OCI-LY1 (cell line): Measurements from ENCODE around the gene ALDH1L1.

Experiments used
- H2AFZ ChIP-seq: fragments of 200-600 bp; sonication (generic), shearing (Covaris generic); 2 replicates; pipeline ENCODE4 v1.6.0; 2014; ENCODE audit warnings: antibody characterized with exemption, mild to moderate bottlenecking, low read length
- H3F3A ChIP-seq: fragments of 200-600 bp; sonication (generic), shearing (Covaris generic); 2 replicates; pipeline ENCODE4 v1.6.0; 2014; ENCODE audit warnings: mild to moderate bottlenecking, antibody characterized with exemption, low read length, moderate library complexity; ENCODE audit not compliant: insufficient read depth
- H3K27ac ChIP-seq: fragments of 200-600 bp; sonication (generic); 2 replicates; pipeline ENCODE4 v1.5.1; 2014; ENCODE audit warnings: low read length, mixed run types, mild to moderate bottlenecking, low read depth; ENCODE audit not compliant: poor library complexity, severe bottlenecking
- H3K27me3 ChIP-seq: fragments of 200-600 bp; sonication (generic); 2 replicates; pipeline ENCODE4 v1.6.0; 2014; ENCODE audit warnings: antibody characterized with exemption, mild to moderate bottlenecking, low read length, moderate library complexity; ENCODE audit not compliant: insufficient read depth
- H3K36me3 ChIP-seq: fragments of 200-600 bp; sonication (generic); 2 replicates; pipeline ENCODE4 v1.6.1; 2014; ENCODE audit warnings: mild to moderate bottlenecking, antibody characterized with exemption, low read length, moderate library complexity, mixed read lengths; ENCODE audit not compliant: insufficient read depth
- H3K4me1 ChIP-seq: fragments of 200-600 bp; sonication (generic); 2 replicates; pipeline ENCODE4 v1.5.1; 2014; ENCODE audit warnings: mild to moderate bottlenecking, low read length, moderate library complexity; ENCODE audit not compliant: insufficient read depth, severe bottlenecking
- H3K4me2 ChIP-seq: fragments of 200-600 bp; sonication (generic), shearing (Covaris generic); 2 replicates; pipeline ENCODE4 v1.6.1; 2014; ENCODE audit warnings: low read length
- H3K4me3 ChIP-seq: fragments of 200-600 bp; sonication (generic); 2 replicates; pipeline ENCODE4 v1.5.1; 2014; ENCODE audit warnings: low read length, low read depth, mild to moderate bottlenecking, mixed read lengths; ENCODE audit not compliant: poor library complexity, severe bottlenecking
- H3K79me2 ChIP-seq: fragments of 200-600 bp; shearing (Covaris generic); 2 replicates; pipeline ENCODE4 v1.6.1; 2016; ENCODE audit warnings: mixed run types, low read length, mixed read lengths; ENCODE audit not compliant: insufficient read depth
- H3K9ac ChIP-seq: fragments of 200-600 bp; sonication (generic), shearing (Covaris generic); 2 replicates; pipeline ENCODE4 v1.6.1; 2014; ENCODE audit warnings: mild to moderate bottlenecking, low read length, mixed read lengths
- H3K9me2 ChIP-seq: fragments of 200-600 bp; sonication (generic), shearing (Covaris generic); 2 replicates; pipeline ENCODE4 v1.6.1; 2014; ENCODE audit warnings: low read depth, mild to moderate bottlenecking, low read length, mixed read lengths
- H3K9me3 ChIP-seq: fragments of 200-600 bp; shearing (Covaris generic); 2 replicates; pipeline ENCODE4 v1.6.1; 2014; ENCODE audit warnings: low read length, mixed read lengths
- H4K20me1 ChIP-seq: fragments of 200-600 bp; sonication (generic), shearing (Covaris generic); 2 replicates; pipeline ENCODE4 v1.6.0; 2016; ENCODE audit warnings: mild to moderate bottlenecking, low read length; ENCODE audit not compliant: insufficient read depth
- CTCF ChIP-seq: fragments of 200-600 bp; sonication (generic), shearing (Covaris generic); IDR thresholded peaks from 2 replicates; pipeline ENCODE4 v1.5.1; 2017; ENCODE audit warnings: mild to moderate bottlenecking, antibody characterized with exemption, low read length, moderate library complexity, mixed read lengths
- EZH2 ChIP-seq: fragments of 200-600 bp; sonication (generic), shearing (Covaris generic); IDR thresholded peaks from 2 replicates; pipeline ENCODE4 v1.8.0; 2017; ENCODE audit warnings: borderline replicate concordance, mixed run types, mild to moderate bottlenecking, antibody characterized with exemption, low read length, moderate library complexity, mixed read lengths

The ALDH1L1 gene

DNA sequence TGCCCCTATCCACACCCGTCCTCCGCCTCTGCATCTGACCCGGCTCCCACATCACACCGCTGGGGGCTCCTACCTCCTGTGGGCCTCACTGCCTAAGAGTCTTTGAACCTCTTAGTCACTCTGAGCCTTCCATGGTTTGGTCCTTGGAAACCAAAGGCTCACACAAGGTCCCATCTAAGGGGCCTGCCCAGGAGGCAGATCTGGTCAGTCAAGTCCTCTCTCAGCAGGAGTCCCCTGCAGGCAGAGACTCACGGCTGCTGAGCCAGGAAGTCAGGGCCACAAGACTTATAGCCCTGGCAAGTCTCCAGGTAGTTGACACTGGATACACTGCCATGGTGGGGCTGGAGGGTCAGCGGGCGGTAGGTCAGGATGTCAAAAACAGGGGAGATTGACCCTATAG lies 31.2 kb upstream of the ALDH1L1 start:
- Histone ChIP-seq H3K9me3 (no peaks in the 10 kb centered on the region), H3K27me3 (no peaks in the 10 kb centered on the region), H3K4me3 (no peak overlapping the region), H2AFZ (no peak overlapping the region), H3K9me2 (no peaks in the 10 kb centered on the region), H3K79me2 (no peaks in the 10 kb centered on the region), H3K27ac (no peak overlapping the region), H3K4me2 (no peak overlapping the region), H3K4me1 (no peaks in the 10 kb centered on the region), H3F3A (no peaks in the 10 kb centered on the region), H3K9ac (no peak overlapping the region), H3K36me3 (no peaks in the 10 kb centered on the region), H4K20me1 (no peaks in the 10 kb centered on the region)
- TF ChIP-seq CTCF: no peak

DNA sequence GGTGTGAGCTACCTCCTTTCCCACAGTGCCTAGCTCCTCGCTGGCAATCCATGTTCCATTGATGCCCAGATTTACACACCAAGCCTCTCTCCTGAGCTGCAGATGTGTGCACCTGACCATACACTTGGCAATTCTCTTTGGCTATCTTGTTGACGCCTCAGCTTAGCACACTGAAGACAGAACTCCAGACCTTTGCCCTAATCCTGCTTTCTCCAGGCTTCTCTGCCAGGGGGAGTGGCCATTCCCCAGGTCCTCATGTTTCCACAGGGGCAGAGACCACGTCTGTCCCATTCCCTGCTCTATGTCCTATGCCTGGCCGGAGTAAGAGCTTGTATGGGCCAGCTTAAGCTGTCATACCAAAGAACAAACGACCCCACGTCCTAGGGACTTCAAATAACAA lies 30.2 kb upstream of the ALDH1L1 start:
- no peaks in the 10 kb centered on the region for H3K27me3 ChIP-seq
- no peak overlapping the region for H3K4me3 ChIP-seq
- no peaks in the 10 kb centered on the region for H4K20me1 ChIP-seq
- H3K4me2 ChIP-seq: no peak overlapping the region
- no peaks in the 10 kb centered on the region for H3K4me1 ChIP-seq
- H3K9ac ChIP-seq: no peak overlapping the region
- no peaks in the 10 kb centered on the region for H3F3A ChIP-seq
- no peaks in the 10 kb centered on the region for H3K79me2 ChIP-seq
- H3K9me2 ChIP-seq: no peaks in the 10 kb centered on the region
- H2AFZ ChIP-seq: no peak overlapping the region
- H3K36me3 ChIP-seq: no peaks in the 10 kb centered on the region
- no peak overlapping the region for H3K27ac ChIP-seq
- H3K9me3 ChIP-seq: no peaks in the 10 kb centered on the region
- no peak for TF ChIP-seq CTCF
- no peak for TF ChIP-seq EZH2

- Histone ChIP-seq H3K79me2 (no peaks in the 10 kb centered on the region), H3K4me2 (no peak overlapping the region), H3K4me1 (no peaks in the 10 kb centered on the region), H4K20me1 (no peaks in the 10 kb centered on the region), H3K9ac (no peak overlapping the region), H3F3A (no peaks in the 10 kb centered on the region), H3K9me2 (no peaks in the 10 kb centered on the region), H3K9me3 (no peaks in the 10 kb centered on the region), H3K27me3 (no peaks in the 10 kb centered on the region), H3K27ac (no peak overlapping the region), H3K36me3 (no peaks in the 10 kb centered on the region), H3K4me3 (no peak overlapping the region), H2AFZ (no peak overlapping the region)
- TF ChIP-seq CTCF (no peak), EZH2 (no peak)
Measured at GRCh38 chr3:126209741-126210140, 29.4 kb upstream of the ALDH1L1 start.
